Cortex of kidney (tissue), 1 donor: ENCODE data around the gene GNAI1.

ENCODE experiments used
- DNase-seq: peaks from one replicate; lab custom pipeline; 2025; lab: John Stamatoyannopoulos, UW

GNAI1 gene

DNA sequence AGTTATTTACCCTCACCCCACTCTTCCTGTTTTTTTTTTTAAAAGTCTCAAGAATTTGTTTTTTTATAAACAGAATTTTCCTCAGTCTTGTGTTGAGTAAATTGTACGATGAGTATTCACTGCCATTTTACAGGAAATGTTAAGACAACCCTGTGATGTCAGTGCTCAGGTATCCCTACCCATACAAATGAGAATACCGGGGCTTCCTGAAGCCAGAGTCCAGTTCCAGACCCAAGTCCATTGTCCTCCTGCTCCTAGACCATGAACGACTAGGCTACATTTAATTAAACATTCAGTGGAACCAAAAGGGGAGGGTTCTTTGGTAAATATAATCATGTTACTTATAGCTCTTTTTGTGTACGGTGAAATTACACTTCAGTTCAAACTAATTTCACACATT lies 79.2 kb downstream of the GNAI1 start:
- no peak for DNase-seq

DNA sequence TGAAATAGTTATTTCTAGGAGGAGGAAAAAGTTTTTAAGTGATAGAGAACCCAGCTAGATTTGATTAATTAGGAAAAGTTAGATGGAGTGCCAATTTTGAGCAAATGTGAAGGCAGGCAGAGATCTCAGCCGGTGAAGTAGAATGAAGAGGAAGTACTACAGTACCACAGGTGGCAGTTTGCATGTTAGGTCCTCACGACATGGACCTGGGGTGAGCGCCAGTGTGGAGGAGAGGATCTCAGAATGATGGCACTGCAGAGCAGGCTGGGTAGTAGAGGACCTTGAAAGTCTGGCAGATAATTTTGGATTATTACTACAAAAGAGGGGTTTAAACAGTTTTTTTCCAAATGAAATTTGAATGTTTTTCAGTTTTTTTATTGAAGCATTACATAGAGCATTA lies 81.1 kb downstream of the GNAI1 start:
- DNase-seq, result no peak

DNA sequence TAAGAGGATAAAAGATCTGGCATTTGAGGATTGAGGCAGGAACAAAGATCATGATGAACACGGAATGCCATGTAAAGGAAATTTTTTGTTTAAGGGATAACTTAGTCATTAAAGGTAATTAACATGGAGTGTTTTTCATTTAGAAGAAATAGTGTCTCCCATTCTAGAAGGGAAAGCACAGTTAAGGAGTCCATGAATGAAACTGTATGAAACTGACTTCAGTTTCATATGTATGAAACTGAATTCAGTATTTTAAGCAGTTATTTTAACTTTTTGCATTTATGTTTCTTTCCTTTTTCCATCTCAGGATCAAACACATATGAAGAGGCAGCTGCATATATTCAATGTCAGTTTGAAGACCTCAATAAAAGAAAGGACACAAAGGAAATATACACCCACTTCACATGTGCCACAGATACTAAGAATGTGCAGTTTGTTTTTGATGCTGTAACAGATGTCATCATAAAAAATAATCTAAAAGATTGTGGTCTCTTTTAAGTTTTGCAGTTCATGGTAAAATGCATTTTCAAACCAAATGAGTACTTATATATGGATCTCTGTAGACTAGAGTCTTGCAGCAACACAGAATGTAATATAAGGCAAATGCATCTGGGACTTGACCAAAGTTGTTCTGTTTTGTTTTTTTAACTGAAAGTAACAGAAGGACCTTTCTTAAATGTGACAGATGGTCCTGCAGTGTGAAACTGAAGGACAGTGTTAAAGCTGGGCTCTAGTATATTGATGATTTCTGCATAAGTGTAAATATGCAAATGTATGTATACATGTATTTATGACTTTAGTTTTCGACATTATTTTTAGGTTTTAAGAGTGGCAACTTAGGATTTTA lies 82.6 kb downstream of the GNAI1 start:
- no peak for DNase-seq

DNA sequence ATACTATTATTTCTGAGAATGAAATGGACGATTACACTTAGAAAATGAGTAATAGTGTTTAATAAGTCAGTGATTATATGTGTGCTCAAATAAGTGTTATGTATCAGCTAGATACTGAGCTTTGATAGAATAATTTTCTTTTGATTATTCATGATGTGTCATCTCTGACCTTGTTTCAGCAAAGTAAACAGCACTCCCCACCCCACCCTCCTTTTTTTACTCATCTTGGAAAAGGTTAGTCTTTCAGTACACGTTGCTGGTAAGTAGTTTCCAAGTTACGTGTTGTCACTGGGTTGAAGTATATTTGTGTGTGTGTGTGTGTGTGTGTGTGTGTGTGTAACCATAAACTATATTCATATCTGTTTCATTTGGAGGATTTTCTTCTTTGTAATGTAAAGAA lies 84.1 kb downstream of the GNAI1 start:
- no peak for DNase-seq

DNA sequence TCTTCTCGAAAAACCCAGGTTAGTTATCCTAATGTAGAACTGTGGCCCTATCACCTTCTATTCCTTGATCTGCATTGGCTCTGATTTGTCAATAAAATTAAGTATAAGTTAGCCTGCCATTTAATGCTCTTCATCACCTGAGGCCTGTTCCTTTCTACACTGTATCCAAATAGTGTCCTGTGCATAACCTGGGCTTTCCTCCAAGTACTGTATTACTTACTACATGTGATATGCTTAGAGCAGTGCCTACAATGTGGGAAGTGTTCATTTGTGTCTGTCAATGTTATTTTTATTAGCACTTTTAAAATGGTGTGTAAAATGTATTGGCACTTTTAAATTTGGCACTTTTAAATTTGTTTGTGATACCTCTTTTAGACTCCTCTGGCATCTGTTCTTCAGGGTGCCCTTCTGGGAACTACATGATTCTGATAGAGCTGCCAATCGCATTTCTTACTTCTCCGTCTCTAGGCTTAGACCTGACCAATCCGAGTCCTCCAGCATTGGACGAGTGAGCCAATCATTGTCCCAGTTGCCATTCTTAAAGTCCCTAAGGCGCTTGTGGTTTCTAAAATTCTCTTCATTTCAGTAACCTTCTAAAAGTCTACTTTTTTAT lies 85.5 kb downstream of the GNAI1 start:
- DNase-seq, result no peak

DNA sequence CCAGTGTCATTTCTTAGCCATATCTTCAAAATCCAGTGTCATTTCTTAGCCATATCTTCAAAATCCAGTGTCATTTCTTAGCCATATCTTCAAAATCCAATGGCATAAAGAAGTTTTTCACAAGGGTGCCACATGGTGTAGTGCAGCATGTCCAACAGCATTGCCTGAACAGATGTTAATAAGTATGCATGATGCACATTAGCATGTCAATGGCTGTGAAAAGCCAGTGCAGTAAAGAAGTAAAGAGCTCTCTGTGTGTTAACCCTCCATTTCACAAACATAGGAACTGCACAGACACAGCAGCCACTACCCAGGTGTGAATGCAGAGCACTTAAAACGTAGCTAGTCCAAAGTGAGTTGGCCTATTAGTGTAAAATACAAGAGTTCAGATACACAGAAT lies 89.8 kb downstream of the GNAI1 start:
- DNase-seq, result no peak

DNA sequence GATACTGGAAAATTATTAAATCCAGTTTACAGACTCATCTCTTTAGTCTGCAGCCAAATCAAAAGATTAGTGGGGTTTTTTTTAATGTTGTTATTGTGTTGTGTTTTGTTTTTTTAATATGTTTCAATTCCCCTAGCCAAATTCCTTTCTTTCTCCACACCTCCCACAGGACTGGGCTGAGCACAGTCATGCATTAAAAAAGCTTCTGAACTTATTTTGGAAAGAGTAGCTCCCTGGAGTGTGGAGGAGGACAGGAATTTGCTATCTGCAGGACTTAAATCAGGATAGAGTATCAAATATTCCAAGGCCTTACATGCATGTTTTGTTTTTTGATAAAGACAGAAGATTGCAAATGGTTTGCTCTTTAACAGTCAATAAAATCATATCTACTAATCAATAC lies 90.7 kb downstream of the GNAI1 start:
- no peak for DNase-seq

DNA sequence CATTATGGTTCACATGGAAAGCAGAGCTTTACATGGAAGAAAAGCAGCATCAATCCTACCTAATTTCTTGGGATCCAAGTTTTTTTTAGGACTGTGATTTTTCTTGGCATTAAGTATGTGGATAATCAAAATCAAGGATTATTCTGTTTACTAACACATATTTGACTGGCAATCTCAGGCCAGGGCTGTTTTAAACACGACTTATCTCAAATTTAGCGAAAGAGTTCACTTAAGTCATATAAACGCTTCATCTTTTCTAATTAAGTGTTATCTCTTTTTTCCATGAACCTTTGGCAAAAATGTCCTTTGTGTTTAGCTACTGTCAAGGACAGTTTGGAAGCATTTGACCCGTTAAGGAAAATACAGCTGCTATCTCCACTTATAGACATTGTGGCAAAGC lies 92.0 kb downstream of the GNAI1 start:
- no peak for DNase-seq

DNA sequence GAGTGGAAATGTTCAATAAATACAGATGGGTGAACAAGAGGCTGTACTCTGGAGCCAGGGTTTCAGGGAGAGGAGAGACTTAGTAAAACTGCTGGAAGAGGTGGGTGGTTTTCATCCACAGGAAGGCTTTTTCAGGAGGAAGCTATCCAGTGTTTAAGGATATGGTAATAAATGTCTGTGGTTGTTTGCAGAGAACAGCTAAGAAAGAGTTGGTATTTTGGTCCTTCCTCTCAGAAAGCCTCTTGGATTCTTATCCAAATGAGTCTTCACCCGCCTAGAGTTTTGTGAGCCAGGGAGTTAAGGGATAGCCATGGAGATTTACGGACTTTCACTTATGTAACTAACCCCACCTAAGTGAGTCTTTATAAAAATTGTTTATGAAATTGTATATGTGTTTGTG lies 95.7 kb downstream of the GNAI1 start:
- no peak for DNase-seq

DNA sequence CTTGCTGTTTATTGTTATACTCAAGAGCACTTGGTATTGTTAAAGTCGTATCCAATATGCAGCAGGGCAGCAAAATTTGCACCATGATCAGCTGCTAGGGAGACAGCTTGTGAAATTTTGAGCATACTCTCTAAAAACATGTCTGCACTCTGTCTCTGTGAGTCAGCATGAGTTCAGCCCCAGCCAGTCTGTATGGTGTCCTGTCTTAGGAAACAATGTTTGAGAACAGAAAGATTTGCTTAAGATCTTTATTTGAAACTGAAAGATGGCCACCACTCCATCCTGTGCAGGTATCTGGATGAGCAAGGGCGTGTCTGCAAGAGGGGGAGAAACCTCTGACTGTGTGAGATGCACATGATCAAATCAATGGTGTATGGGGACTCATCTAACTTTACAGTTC lies 97.1 kb downstream of the GNAI1 start:
- DNase-seq, result no peak

DNA sequence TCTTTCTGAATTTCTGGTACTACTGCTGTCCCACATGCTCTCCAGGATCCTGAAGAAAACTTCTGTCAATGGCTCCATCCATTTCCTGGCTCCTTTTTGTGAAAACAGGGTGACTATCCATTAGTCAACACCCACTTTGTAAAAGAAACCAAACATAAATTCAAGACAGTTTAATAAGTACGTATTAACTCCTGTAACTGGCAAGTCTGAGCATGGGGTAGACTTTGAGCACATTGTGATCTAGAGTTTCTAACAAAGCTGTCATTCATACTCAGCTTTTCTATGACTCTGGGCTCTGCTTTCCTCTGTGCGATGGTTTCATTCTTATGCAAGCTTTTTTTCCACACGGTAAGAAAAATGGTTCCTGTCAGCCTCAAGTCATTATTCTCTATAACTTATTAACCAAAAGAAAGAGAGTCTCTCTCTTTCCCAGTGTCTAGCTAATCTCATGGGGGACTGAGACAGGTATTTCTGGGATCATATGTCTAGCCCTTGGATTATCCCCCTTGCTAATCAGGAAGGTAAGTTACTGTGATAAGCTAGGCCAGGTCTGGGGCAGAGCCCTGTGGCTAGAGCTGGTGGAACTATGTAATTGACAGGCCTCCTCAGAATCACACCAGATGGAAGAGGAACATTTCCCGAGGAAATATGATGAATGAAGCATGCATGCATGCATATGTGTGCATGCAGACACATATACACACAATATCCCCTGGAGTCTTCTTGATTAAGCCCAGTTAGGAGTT lies 98.5 kb downstream of the GNAI1 start:
- no peak for DNase-seq

DNA sequence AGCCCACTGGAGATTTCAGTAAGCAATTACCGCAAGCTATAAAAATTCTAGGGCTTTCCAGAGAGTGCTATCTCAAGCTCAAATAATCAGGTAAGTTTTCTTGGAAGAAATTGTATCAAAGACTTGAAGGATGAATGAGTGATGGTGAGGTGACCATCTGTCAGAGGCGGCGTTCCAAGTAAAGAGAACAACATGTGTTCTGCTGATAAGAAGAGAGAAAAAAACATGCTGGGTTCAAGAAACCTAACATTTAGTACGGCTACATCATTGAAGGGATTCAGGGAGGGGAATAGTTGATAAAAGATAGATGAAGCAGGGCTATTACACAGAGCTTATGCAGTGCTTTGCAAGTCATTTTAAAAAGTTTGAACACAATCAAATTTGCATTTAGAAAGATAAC lies 100.7 kb downstream of the GNAI1 start:
- no peak for DNase-seq

DNA sequence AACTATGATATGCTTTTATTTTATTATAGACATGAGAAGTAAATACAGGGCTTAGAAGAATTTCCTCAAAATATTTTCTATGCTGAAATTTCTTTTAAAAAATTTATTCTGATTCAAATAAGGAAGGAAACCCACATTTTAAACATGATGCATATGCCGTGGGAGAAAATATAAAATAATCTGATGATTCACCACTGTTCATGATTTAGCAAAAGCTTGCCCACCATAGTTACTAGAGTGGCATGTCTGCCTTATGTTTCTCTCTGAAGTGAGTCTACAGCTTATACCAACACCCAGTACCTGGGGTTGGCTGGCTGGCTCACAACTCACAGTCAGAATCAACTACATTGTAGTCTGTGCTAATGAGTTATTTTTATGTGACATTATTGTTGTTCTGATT lies 102.0 kb downstream of the GNAI1 start:
- DNase-seq, result no peak

DNA sequence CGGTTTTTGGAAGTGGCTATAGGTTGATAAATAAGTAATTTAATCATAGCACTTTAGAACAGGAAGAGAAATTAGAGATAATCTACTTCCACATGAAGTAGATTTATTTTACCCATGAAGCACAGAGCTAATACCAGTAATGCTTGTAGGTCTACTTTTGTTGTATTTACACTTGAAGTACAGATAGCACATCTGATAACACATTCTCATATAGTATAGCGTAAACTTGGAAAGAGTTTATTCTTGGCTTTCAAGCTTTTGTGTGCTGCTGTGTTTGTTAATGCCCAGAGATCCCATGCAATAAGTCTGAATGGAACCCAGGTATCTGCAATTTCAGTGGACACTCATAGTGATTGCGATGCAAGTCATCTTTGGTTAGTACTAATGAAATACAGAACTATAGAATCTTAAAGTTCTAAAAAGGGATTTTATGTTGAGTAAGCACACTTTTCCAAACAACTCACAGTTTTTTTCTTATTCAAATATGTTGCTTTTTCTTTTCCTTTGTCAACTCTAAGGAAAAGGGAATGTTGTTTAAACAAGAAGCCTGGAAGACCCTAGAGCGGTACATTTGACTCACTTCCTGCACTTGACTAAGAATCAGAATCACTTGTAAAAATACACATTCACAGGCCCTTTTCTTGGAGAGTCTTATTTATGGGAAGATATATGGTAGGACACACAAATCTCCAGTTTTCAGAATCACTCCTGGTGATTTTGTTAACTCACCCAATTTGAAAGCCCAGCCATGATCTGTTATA lies 105.8 kb downstream of the GNAI1 start:
- no peak for DNase-seq

DNA sequence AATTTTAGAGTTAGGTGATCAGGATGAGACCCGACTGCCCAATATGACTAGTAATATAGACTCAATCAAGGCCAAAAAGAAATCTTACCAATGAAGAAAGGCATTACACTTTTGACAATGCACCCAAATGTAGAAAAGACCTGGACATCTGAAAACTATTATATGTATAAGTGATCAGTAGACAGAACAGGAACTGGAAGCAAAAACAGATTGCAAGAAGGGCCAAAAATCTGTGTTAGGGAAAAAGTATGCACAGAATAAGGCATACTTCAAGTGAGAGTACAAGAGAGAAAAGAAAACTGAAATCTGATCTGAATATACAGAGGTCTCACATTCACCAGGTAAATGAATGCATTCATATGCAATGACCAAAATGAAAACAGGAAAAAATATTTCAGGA lies 107.0 kb downstream of the GNAI1 start:
- no peak for DNase-seq

DNA sequence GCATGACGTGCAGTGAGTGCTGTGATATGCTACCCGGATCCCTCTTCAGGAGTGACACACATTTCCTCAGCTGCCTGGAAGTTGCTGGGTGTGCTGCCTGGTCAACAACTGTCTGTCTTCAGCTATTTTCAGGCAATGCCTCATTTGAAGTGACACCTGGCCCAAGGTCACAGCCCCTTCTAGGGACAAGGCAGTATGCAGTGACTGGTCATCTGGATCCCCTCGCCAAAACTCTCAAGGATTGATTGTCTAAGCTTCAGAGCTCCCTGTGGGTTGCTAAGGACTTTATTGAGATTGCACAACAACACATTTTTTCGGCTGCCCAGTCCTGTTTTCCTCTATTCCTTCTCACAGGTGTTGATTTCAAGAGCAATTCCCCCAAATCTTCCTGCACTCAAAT lies 108.8 kb downstream of the GNAI1 start:
- no peak for DNase-seq

DNA sequence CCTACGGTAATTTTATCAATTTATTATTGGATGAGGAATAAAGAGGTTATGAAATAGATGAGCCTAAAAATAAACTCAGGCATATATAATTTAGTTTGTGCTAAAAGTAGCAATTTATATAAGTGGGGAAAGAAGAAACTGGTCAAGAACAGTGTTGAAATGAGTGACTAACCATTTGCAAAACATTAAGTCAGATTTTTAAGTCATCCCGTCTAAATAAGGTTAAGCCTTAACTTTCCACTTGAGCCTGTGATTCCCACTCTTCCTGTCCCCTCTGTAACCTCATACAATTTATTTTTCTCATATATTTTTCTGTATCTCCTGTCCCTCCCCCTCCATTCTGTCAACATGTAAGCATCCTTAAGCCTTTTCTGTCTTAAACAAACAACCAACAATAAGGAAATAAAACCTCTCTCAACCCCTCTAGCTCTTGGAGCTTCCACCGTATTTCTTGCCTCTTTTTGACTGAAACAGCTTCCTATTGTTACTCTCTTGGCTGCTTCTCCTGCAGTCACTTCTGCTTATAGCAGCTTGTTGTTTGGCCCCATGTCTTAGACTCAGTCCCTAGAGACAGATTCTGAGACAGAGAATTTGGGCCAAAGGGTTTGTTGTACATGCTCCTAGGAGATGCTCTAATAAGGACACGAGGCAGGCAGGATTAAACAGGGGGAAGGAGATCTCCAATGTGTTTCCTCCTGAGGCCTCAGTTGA lies 109.7 kb downstream of the GNAI1 start:
- no peak for DNase-seq

DNA sequence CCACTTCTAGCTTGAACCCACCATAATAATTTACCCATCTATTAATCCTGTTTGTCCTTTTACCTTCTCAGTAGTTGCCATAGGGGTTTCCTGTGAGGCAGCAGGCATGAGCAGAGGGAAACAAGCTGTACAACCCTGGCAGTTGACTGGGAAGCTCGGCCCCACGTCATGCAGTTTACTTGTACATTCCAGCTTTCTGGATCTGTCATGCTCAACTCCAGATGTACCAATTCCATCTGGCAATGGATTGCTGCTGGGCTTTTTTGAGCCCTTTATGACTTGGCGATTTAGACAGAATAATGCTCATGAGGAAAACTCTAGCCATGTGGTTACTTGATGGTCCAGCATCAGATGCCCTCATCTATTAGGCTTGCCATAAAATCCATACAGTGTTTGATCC lies 112.5 kb downstream of the GNAI1 start:
- no peak for DNase-seq

DNA sequence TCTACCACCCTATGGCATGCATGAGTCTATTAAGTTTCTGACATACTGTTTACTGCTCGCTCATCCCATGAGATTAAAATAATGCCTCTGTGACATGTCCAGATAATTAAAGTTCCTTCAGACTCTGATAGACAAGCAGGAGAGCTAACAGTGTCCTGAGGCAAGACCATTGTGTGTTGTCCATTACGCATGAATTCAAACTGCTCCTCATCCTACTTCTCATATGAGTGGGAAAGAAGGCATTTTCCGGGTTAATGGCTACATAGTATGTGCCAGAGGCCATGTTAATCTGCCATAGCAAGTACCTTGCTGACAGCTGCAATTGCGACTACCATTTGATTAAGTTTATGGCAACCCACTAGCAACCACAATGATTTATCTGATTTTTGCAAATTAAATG lies 113.3 kb downstream of the GNAI1 start:
- DNase-seq, result no peak

DNA sequence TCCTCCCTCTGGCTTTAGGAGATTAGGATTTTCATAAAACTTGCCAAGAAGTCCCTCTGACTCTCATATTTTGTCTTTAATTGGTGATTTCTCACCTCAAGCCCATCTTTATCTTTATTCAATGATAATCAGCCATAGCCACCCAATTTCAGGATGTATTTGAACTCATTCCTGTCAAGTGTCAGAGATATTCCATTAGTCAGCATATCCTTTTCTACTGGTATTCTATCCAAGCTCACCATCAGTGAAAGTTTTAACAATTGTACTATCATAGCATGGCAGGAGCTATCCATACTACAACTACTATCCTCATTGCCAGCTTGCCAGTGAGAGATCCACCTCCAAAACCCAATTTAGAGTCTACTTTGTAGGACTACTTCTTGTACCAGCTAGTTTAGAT lies 114.6 kb downstream of the GNAI1 start:
- no peak for DNase-seq

DNA sequence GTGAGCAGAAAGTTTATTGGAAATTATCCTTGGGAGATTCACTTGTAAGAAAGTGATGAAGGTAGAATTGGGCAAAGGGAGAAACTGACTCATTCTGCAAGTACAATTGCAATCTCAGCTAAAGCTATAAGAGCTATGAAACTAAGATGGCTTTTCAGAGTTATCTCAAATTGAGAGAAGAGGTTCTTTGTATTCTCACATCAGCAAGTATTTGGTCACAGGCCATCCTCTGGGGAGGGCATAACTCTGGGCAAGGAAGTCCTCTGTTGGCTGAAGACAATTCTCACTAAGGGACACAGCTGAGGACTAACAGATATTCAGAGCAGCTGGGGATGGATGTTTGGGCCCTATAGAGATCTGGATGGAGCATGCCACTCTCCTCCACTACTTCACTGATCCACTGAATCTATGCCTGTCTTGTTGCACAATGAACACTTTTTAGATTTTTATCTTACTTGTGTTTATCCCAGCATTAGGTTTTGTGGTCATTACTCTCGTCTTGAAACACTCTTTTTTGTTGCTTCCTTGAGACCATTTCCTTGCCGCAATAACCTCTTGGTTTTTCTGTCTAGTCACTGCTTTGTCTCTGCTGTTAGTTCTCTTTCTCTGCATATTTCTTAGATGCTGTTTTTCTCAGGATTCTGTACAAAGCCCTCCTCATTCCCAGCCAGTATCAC lies 115.1 kb downstream of the GNAI1 start:
- DNase-seq, result no peak
